Measurements from ENCODE around the gene TESK2. TPM values are rescaled to one million over a fixed set of nuclear protein-coding genes. Genes with fewer than 3 reads are reported as not detected.

Gene TESK2
- total RNA-seq, 1 donor from 2014 or later, result 8.2 TPM

DNA sequence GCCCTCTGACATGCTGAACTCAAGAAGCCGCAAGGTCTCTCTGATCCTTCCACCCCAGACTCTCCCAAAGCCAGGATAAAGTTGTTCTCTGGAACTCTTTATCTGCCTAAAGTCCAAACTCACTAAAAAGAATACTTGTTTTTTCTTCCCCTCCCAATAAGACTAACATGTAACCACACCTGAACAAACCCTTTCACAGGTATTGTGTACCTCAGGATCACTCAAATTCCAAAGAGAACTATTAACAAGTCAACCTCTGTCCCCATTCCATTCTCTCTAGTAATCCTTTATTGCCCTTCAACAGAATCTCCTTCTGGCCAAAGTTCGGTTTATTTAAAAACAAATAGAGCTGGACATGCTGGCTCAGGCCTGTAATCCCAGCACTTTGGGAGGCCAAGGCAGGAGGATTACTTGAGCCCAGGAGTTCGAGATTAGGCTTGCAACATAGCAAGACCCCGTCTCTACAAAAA is 155.1 kb downstream of the TESK2 start:
- H3K4me3 ChIP-seq, result no peak overlapping the region
- DNase-seq, result no peak
- intact Hi-C loops (cut with DNase I), result no loop called here
- H3K9me3 ChIP-seq, result no peaks in the 10 kb centered on the region
- no peak overlapping the region for H3K27ac ChIP-seq
- TF ChIP-seq, protein P1, sequence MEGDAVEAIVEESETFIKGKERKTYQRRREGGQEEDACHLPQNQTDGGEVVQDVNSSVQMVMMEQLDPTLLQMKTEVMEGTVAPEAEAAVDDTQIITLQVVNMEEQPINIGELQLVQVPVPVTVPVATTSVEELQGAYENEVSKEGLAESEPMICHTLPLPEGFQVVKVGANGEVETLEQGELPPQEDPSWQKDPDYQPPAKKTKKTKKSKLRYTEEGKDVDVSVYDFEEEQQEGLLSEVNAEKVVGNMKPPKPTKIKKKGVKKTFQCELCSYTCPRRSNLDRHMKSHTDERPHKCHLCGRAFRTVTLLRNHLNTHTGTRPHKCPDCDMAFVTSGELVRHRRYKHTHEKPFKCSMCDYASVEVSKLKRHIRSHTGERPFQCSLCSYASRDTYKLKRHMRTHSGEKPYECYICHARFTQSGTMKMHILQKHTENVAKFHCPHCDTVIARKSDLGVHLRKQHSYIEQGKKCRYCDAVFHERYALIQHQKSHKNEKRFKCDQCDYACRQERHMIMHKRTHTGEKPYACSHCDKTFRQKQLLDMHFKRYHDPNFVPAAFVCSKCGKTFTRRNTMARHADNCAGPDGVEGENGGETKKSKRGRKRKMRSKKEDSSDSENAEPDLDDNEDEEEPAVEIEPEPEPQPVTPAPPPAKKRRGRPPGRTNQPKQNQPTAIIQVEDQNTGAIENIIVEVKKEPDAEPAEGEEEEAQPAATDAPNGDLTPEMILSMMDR (IDR thresholded peaks at IDR 0.05), result no peak
- no peaks in the 10 kb centered on the region for H3K27me3 ChIP-seq (ENCODE audit: low read depth)
- peaks cover 40% of the 10 kb centered on the region for H3K36me3 ChIP-seq
- ATAC-seq, result no peak
- peaks cover 16% of the 10 kb centered on the region for H3K4me1 ChIP-seq

- Histone ChIP-seq H3K36me3 (peaks cover 48% of the 10 kb centered on the region), H3K4me1 (peaks cover 10% of the 10 kb centered on the region), H3K4me3 (no peak overlapping the region), H3K27me3 (ENCODE audit: low read depth) (no peaks in the 10 kb centered on the region), H3K27ac (peak overlapping the region; percentile 8), H3K9me3 (no peaks in the 10 kb centered on the region)
- TF ChIP-seq, protein P1 (IDR thresholded peaks at IDR 0.05), result no peak
- DNase-seq (no peak), ATAC-seq (no peak)
- intact Hi-C loops (cut with DNase I), result no loop called here
Measured at GRCh38 chr1:45334308-45335245, 156.4 kb downstream of the TESK2 start.

- intact Hi-C loops (cut with DNase I), result no loop called here
Measured at GRCh38 chr1:45332346-45332720, 158.6 kb downstream of the TESK2 start.

DNA sequence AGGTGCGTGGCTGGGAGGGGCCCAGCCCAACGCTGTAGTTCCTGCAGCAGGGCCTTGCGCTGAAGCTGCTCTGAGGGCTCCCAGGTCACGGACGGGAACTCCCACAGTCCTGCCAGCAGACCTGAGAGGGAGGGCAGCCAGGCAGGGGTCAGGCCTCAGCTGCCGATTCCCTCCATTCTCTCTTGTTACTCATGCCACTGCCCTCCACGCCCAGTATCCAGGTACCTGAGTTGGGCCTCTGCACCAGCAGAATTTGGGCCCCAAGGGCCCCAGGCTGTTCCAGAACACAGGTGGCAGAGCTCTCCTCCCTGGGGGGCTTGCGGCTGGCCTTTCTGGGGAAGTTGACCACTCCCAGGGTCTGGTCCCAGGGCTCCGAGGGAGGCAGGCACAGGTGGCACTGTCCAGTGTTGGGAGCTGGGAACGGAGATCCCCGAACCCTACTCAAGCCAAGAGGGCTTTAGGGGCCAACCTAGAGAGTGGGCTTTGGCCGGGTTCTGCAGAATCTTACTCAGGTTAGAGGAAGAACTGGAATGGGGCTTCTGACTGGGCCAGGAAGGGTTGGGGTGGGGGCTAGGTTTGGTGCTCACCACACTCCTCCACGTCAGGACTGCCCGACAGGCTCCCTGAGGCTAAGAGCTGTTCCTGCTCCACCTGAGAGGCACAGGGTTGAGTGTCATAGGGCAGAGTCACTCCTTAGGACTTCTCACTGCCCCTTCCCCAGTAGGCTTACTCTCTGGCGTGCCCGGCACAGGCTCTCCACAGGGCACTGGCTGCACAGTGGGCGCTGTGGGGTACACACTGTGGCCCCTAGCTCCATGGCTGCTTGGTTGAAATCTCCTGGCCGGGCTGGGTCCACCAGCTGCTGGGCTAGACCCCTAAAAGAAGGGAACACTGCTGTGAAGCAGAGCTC is 159.3 kb downstream of the TESK2 start:
- H3K4me3 ChIP-seq, result no peak overlapping the region
- no peak overlapping the region for H3K27ac ChIP-seq
- H3K9me3 ChIP-seq, result no peaks in the 10 kb centered on the region
- H3K27me3 ChIP-seq (ENCODE audit: low read depth), result no peaks in the 10 kb centered on the region
- intact Hi-C loops (cut with DNase I), result no loop called here
- DNase-seq (no peak), ATAC-seq (no peak)
- H3K36me3 ChIP-seq, result peaks cover 52% of the 10 kb centered on the region
- TF ChIP-seq, protein P1 (IDR thresholded peaks at IDR 0.05), result no peak
- H3K4me1 ChIP-seq, result peaks cover 9% of the 10 kb centered on the region

More at GRCh38 chr1:45332346-45332720, 158.6 kb downstream of the TESK2 start:
- TF ChIP-seq, protein P1 (IDR thresholded peaks at IDR 0.05), result no peak
- Histone ChIP-seq H3K9me3 (no peaks in the 10 kb centered on the region), H3K4me1 (peaks cover 3% of the 10 kb centered on the region), H3K27me3 (ENCODE audit: low read depth) (no peaks in the 10 kb centered on the region), H3K27ac (no peak overlapping the region), H3K36me3 (peaks cover 52% of the 10 kb centered on the region), H3K4me3 (no peak overlapping the region)
- no peak for DNase-seq
- ATAC-seq, result no peak

GRCh38 chr1:45329445-45329844 is 161.5 kb downstream of the TESK2 start:
- Histone ChIP-seq H3K9me3 (no peaks in the 10 kb centered on the region), H3K4me1 (peaks cover 9% of the 10 kb centered on the region), H3K4me3 (no peak overlapping the region), H3K36me3 (peaks cover 48% of the 10 kb centered on the region), H3K27me3 (ENCODE audit: low read depth) (no peaks in the 10 kb centered on the region), H3K27ac (no peak overlapping the region)
- ATAC-seq, result no peak
- DNase-seq, result no peak
- intact Hi-C loops (cut with DNase I), result no loop called here
- TF ChIP-seq, protein P1 (IDR thresholded peaks at IDR 0.05), result no peak
